MM.1S (cell line): ENCODE data around the gene NR0B2.
"Not testable (repeated sequence)": the region's sequence is repeated elsewhere in the genome, so short reads cannot be mapped to it uniquely, and the experiment has no call there.

Experiments used
- DNase-seq: peaks from one replicate; pipeline ENCODE4 v3.0.0-alpha.2; 2015
- H2AFZ ChIP-seq: fragments of 300-600 bp; sonication (generic); 2 replicates; pipeline ENCODE4 v1.6.0; 2016; ENCODE audit warnings: antibody characterized with exemption, low read length
- H3F3A ChIP-seq: fragments of 300-600 bp; sonication (generic); 2 replicates; pipeline ENCODE4 v1.6.1; 2016; ENCODE audit warnings: mild to moderate bottlenecking, antibody characterized with exemption, low read length, moderate library complexity, mixed read lengths; ENCODE audit not compliant: insufficient read depth
- H3K27ac ChIP-seq: fragments of 300-600 bp; sonication (generic); 2 replicates; pipeline ENCODE4 v1.5.1; 2016; ENCODE audit warnings: mild to moderate bottlenecking, low read length
- H3K27me3 ChIP-seq: fragments of 300-600 bp; sonication (generic); replicated peaks from 2 replicates; pipeline ENCODE4 v1.6.0; 2016; ENCODE audit warnings: low read length; ENCODE audit not compliant: insufficient read depth
- H3K36me3 ChIP-seq: fragments of 300-600 bp; sonication (generic); replicated peaks from 2 replicates; pipeline ENCODE4 v1.6.1; 2016; ENCODE audit warnings: mild to moderate bottlenecking, low read length, mixed read lengths; ENCODE audit not compliant: insufficient read depth
- H3K4me1 ChIP-seq: fragments of 300-600 bp; sonication (generic); 2 replicates; pipeline ENCODE4 v1.6.1; 2016; ENCODE audit warnings: low read length, mixed read lengths
- H3K4me2 ChIP-seq: fragments of 300-600 bp; sonication (generic); 2 replicates; pipeline ENCODE4 v1.6.0; 2016; ENCODE audit warnings: low read depth, low read length
- H3K4me3 ChIP-seq: fragments of 300-600 bp; sonication (generic); 2 replicates; pipeline ENCODE4 v1.5.1; 2016; ENCODE audit warnings: low read length, mixed read lengths
- H3K79me2 ChIP-seq: fragments of 300-600 bp; sonication (generic); 2 replicates; pipeline ENCODE4 v1.6.1; 2016; ENCODE audit warnings: mixed run types, low read length, mixed read lengths
- H3K9ac ChIP-seq: fragments of 300-600 bp; sonication (generic); 2 replicates; pipeline ENCODE4 v1.6.1; 2016; ENCODE audit warnings: low read length, mixed read lengths
- H3K9me2 ChIP-seq: fragments of 300-600 bp; sonication (generic); replicated peaks from 2 replicates; pipeline ENCODE4 v1.6.1; 2016; ENCODE audit warnings: mild to moderate bottlenecking, low read length, mixed read lengths; ENCODE audit not compliant: insufficient read depth
- H3K9me3 ChIP-seq: fragments of 300-600 bp; sonication (generic); replicated peaks from 2 replicates; pipeline ENCODE4 v1.6.1; 2016; ENCODE audit warnings: mild to moderate bottlenecking, low read length, mixed read lengths; ENCODE audit not compliant: insufficient read depth
- H4K20me1 ChIP-seq: fragments of 300-600 bp; sonication (generic); 2 replicates; pipeline ENCODE4 v1.6.1; 2016; ENCODE audit warnings: mild to moderate bottlenecking, low read length, moderate library complexity, mixed read lengths; ENCODE audit not compliant: insufficient read depth
- EZH2 ChIP-seq: fragments of 300-600 bp; sonication (generic); optimal IDR thresholded peaks from 2 replicates; pipeline ENCODE3; 2017; ENCODE audit warnings: low read depth, mild to moderate bottlenecking, antibody characterized with exemption, low read length, mixed read lengths
- EZH2phosphoT487 ChIP-seq: fragments of 300-600 bp; sonication (generic); IDR thresholded peaks from 2 replicates; pipeline ENCODE4 v1.6.1; 2018; ENCODE audit warnings: antibody characterized with exemption, low read length
- TF ChIP-seq, protein P1 (sequence below): fragments of 300-600 bp; sonication (generic); IDR thresholded peaks from 2 replicates; pipeline ENCODE4 v1.5.1; 2016; ENCODE audit warnings: antibody characterized with exemption, low read length, mixed read lengths

Gene NR0B2

GRCh38 chr1:26949266-26949925 is 35.6 kb upstream of the NR0B2 start:
- H3K36me3 ChIP-seq = no peaks in the 10 kb centered on the region
- 0 out of 2 replicates have a peak, but pooled peaks cover 2% of the 10 kb centered on the region for H3F3A ChIP-seq
- no peaks in the 10 kb centered on the region for H3K27me3 ChIP-seq
- H3K4me3 ChIP-seq = no peak overlapping the region
- H3K4me2 ChIP-seq = no peak overlapping the region
- no peak overlapping the region for H3K27ac ChIP-seq
- H3K9ac ChIP-seq = no peak overlapping the region
- no peaks in the 10 kb centered on the region for H3K9me3 ChIP-seq
- no peaks in the 10 kb centered on the region for H4K20me1 ChIP-seq
- TF ChIP-seq, protein P1, sequence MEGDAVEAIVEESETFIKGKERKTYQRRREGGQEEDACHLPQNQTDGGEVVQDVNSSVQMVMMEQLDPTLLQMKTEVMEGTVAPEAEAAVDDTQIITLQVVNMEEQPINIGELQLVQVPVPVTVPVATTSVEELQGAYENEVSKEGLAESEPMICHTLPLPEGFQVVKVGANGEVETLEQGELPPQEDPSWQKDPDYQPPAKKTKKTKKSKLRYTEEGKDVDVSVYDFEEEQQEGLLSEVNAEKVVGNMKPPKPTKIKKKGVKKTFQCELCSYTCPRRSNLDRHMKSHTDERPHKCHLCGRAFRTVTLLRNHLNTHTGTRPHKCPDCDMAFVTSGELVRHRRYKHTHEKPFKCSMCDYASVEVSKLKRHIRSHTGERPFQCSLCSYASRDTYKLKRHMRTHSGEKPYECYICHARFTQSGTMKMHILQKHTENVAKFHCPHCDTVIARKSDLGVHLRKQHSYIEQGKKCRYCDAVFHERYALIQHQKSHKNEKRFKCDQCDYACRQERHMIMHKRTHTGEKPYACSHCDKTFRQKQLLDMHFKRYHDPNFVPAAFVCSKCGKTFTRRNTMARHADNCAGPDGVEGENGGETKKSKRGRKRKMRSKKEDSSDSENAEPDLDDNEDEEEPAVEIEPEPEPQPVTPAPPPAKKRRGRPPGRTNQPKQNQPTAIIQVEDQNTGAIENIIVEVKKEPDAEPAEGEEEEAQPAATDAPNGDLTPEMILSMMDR = no peak
- TF ChIP-seq EZH2phosphoT487 (no peak), EZH2 (no peak)
- no peak overlapping the region for H2AFZ ChIP-seq
- no peaks in the 10 kb centered on the region for H3K4me1 ChIP-seq
- H3K9me2 ChIP-seq = no peaks in the 10 kb centered on the region
- no peak for DNase-seq
- no peaks in the 10 kb centered on the region for H3K79me2 ChIP-seq

DNA sequence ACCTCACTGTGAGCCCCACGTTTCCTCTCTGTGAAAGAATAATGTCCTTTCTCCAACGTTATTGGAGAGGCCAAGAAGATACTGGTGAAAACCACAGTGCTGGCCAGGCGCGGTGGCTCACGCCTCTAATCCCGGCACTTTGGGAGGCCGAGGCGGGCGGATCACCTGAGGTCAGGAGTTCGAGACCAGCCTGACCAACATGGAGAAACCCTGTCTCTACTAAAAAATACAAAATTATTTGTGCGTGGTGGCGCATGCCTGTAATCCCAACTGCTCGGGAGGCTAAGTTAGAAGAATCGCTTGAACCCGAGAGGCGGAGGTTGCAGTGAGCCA is 34.9 kb upstream of the NR0B2 start:
- H2AFZ ChIP-seq, H3K27ac ChIP-seq, H3K4me1 ChIP-seq, H3F3A ChIP-seq, DNase-seq, H3K79me2 ChIP-seq, H3K36me3 ChIP-seq, H3K9me3 ChIP-seq, H3K9me2 ChIP-seq, H3K9ac ChIP-seq, H3K27me3 ChIP-seq, H3K4me3 ChIP-seq, H4K20me1 ChIP-seq, H3K4me2 ChIP-seq: not testable (repeated sequence)

DNA sequence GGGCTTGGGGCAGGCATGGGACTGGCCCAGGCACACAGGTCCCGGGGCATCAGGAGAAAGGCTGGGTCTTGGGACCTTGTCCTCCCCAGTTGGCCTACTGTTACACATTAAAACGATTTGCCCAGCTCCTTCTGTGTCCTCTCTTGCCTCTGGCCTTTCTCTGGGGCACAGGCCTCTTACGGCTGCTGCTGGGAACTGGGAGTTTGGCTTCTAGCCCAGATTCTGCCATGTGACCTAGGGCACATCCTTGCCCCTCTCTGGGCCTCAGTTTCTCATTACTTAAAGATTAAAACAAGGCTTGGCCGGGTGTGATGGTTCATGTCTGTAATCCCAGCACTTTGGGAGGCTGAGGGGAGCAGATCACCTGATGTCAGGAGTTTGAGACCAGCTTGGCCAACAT is 32.5 kb upstream of the NR0B2 start:
- TF ChIP-seq EZH2 (no peak), EZH2phosphoT487 (no peak)
- TF ChIP-seq, protein P1 = no peak
- Histone ChIP-seq H3K9me2 (no peaks in the 10 kb centered on the region), H3K9me3 (no peaks in the 10 kb centered on the region), H3K4me2 (no peak overlapping the region), H3K9ac (no peak overlapping the region), H3K27me3 (no peaks in the 10 kb centered on the region), H3F3A (0 out of 2 replicates have a peak, but pooled peaks cover 2% of the 10 kb centered on the region), H3K79me2 (no peaks in the 10 kb centered on the region), H3K36me3 (no peaks in the 10 kb centered on the region), H3K4me3 (no peak overlapping the region), H3K27ac (no peak overlapping the region), H3K4me1 (no peaks in the 10 kb centered on the region), H2AFZ (no peak overlapping the region), H4K20me1 (no peaks in the 10 kb centered on the region)
- no peak for DNase-seq

DNA sequence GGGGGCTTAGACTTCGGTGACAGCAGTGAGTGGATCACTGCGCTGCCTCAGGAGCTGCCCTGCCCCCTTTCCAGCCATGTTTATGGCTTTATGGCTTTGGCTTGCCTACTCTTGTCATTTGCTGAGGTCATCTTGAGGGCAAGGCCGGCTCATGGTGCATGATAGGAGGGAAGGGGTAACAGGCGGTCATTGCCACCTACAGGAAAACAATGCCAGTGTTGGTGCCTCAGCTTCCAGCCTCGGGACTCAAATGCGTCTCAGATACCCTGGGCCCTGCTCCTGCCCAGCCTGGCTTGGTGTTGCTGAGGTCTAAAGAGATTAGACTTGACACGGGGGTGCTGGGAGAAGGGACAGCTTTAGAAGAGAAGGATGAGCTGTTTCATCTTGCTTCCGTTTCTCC is 32.0 kb upstream of the NR0B2 start:
- no peak overlapping the region for H3K9ac ChIP-seq
- no peak overlapping the region for H3K27ac ChIP-seq
- H3K4me3 ChIP-seq = no peak overlapping the region
- 0 out of 2 replicates have a peak, but pooled peaks cover 2% of the 10 kb centered on the region for H3F3A ChIP-seq
- no peak for TF ChIP-seq EZH2phosphoT487
- TF ChIP-seq, protein P1 = no peak
- no peaks in the 10 kb centered on the region for H3K36me3 ChIP-seq
- H3K4me1 ChIP-seq = no peaks in the 10 kb centered on the region
- no peaks in the 10 kb centered on the region for H3K79me2 ChIP-seq
- no peak for DNase-seq
- no peak overlapping the region for H3K4me2 ChIP-seq
- no peaks in the 10 kb centered on the region for H4K20me1 ChIP-seq
- H2AFZ ChIP-seq = no peak overlapping the region
- no peaks in the 10 kb centered on the region for H3K9me2 ChIP-seq
- H3K9me3 ChIP-seq = no peaks in the 10 kb centered on the region
- H3K27me3 ChIP-seq = no peaks in the 10 kb centered on the region
